IPS DF 6.9 (cell line): Measurements from ENCODE around the gene NSMCE3.

Source experiments
- DNase-seq: peaks from one replicate; pipeline ENCODE4 v3.0.0-alpha.2; 2013; ENCODE audit warnings: low read depth, low spot score
- H3K27ac ChIP-seq: one replicate; pipeline ENCODE4 v1.5.1; 2013; ENCODE audit warnings: low read length, control low read depth
- H3K27me3 ChIP-seq: 2 replicates; pipeline ENCODE4 v1.6.1; 2013; ENCODE audit warnings: mild to moderate bottlenecking, low read length; ENCODE audit not compliant: control insufficient read depth, insufficient read depth
- H3K36me3 ChIP-seq: 2 replicates; pipeline ENCODE4 v1.6.1; 2013; ENCODE audit warnings: low read length; ENCODE audit not compliant: control insufficient read depth, insufficient read depth
- H3K4me1 ChIP-seq: 2 replicates; pipeline ENCODE4 v1.6.1; 2013; ENCODE audit warnings: low read length; ENCODE audit not compliant: control insufficient read depth, insufficient read depth
- H3K4me3 ChIP-seq: 2 replicates; pipeline ENCODE4 v1.5.1; 2013; ENCODE audit warnings: mild to moderate bottlenecking, low read length
- H3K9me3 ChIP-seq: 2 replicates; pipeline ENCODE4 v1.6.1; 2013; ENCODE audit warnings: low read length, inconsistent platforms; ENCODE audit not compliant: control insufficient read depth, insufficient read depth
- WGBS: extraction: QIAGEN DNeasy Blood & Tissue Kit; methylation state at CpG from one replicate; pipeline ENCODE4 v1.1.7; 2013; ENCODE audit warnings: mixed read lengths, missing lambda C conversion rate; ENCODE audit not compliant: insufficient read length, insufficient coverage; 5-methylcytosine and 5-hydroxymethylcytosine counted together

NSMCE3 gene

DNA sequence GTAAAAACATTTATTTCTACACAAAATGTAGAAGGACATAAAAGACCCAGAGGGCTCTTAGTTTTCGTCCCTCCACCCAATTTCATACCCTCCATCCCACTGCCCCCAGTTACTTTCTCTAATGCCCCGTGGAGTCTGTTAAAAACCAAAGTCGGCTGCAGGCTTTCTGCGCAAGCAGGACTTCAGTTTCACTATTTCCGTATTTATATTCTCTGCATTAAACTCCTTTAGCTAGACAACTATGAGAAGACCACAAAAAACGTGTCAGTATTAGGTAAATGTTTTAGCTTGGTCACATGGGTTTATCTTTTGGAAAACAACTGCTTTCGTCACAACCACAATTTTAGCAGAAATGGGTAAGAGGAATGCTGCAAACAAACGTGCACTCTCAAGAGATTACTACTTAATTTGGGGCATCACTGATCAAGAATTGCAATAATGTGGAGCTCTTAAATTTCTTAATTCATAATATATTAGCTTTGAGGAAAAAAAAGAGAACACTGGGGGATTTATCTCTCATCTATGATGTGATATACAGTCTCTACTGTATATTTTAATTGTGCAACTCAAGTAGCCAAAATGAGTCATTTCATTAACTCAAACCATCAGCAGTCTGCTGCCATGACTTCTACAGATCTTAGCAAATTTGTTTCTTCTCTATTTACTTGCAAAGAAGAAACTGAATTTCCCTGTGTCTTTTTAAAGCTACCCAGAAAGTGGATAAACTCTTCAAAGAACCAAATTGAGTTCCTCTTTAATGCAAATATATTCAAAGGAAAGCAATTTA, 740 bp upstream of the NSMCE3 start:
- H3K4me3 ChIP-seq = no peak overlapping the region; the same call in 1 of the 2 replicates
- no CpG with 5 or more reads among the region's 8 CpGs for WGBS
- no peaks in the 10 kb centered on the region for H3K36me3 ChIP-seq
- H3K27ac ChIP-seq = no peak overlapping the region
- H3K27me3 ChIP-seq = no peaks in the 10 kb centered on the region
- H3K9me3 ChIP-seq = no peaks in the 10 kb centered on the region
- no peak for DNase-seq
- no peaks in the 10 kb centered on the region; the same call in 1 of the 2 replicates for H3K4me1 ChIP-seq

DNA sequence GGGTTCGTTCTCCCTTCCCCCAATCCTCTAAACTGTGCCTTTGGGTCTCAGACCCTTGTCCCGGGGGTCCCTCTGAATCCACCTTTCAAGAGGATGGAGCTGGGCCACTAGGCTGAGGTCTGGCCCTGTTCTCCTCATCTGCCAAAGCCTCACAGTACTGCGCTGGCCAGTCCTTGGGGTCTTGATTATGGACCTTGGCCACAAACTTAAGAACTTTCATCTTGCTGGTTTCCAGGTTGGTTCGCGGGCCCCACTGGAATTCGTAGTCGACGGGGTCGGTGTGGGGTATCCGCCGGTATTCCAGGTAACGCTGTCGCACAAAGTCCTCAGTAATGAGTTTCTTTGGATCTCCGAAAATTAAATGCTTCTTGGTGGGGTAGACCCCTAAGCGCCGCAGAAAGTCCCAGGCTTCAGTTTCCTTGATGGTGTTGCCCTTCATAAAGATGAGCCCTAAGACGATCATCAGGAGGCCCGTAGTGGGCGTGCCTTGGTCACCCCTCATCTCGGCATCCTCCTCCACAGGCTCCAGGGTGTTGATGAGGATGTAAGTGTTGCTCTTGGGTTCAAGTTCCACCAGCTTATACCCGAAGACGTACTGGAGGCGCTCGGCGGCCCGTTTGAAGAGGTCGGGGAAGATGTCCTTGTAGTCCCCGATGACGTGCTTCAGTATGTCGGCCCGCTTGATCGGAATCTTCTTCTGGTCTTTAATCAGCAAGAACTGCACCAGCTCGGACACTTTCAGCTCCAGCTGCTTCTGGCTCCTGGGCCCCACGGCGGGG, 727 bp downstream of the NSMCE3 start:
- Histone ChIP-seq H3K4me3 (peak overlapping the region; percentile 80), H3K27me3 (no peaks in the 10 kb centered on the region), H3K9me3 (no peaks in the 10 kb centered on the region), H3K36me3 (no peaks in the 10 kb centered on the region), H3K4me1 (no peaks in the 10 kb centered on the region; the same call in 1 of the 2 replicates), H3K27ac (no peak overlapping the region)
- WGBS = no CpG with 5 or more reads among the region's 35 CpGs
- DNase-seq = no peak

DNA sequence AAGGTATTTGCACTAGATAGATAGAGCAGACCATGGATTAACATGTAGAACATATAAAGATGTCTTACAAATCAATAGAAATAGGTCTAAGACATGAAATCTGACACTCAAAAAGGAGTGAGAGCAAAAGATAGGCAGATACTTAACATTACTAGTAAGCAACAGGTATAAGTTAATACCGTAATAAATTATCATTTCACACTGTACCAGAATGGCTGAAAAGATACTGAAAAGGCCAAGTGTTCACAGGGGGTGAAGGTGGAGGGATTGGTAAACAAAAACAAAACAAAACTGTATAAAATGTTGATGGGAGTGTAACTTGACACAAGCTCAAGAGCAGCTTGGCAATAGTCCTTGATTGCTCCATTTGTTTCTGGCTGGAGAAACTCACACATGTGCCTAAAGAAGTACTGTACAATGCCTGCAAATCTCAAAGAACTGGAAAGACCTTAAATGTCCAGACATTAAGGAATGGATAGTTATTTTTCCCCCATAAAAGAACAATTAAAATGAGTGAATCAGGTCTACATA, 3.5 kb downstream of the NSMCE3 start:
- Histone ChIP-seq H3K36me3 (no peaks in the 10 kb centered on the region), H3K27me3 (no peaks in the 10 kb centered on the region), H3K27ac (no peak overlapping the region), H3K9me3 (no peaks in the 10 kb centered on the region), H3K4me1 (no peaks in the 10 kb centered on the region; the same call in 1 of the 2 replicates), H3K4me3 (no peak overlapping the region)
- WGBS = no CpG with 5 or more reads among the region's 1 CpG
- no peak for DNase-seq

DNA sequence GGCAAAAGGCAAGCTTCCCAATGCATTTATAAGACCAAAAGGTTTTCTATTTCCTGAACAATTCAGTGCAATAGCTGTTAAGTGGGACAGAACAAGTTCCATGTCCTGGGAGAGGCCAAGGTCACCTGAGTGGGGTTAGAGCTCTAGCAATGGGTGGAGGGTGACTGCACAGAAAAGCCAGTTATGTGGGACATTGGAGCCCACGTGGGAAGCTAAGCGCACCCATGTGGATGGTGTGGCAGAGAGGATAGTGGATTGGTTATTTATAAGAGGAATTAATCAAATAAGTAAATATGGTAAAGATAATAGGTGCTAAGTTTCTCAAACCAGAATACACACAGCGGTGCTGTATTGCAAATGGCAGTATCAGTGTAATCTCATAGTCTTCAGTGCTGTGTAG, 6.3 kb downstream of the NSMCE3 start:
- Histone ChIP-seq H3K27me3 (no peaks in the 10 kb centered on the region), H3K9me3 (no peaks in the 10 kb centered on the region), H3K4me3 (no peak overlapping the region), H3K27ac (no peak overlapping the region), H3K4me1 (no peaks in the 10 kb centered on the region), H3K36me3 (no peaks in the 10 kb centered on the region)
- no CpG with 5 or more reads among the region's 3 CpGs for whole genome bisulfite sequencing
- DNase-seq = no peak

DNA sequence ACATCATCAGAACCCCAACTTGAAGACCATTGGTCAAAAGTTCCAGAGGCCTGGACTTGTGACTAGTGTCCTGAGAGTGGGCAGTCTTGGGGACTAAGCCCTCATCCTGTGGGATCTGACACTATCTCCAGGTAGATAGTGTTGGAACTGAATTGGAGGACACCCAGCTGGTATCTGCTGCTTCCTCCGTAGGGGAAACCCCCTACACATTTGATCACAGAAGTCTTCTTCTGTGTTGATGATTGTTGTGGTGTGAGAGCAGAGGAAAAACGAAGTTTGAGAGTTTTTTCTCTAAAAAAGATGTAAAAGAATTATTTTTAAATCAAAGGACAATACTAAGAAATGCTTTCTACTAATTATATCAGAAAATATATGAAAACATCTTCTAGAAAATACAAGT, 6.9 kb downstream of the NSMCE3 start:
- H3K27ac ChIP-seq = no peak overlapping the region
- no peak for DNase-seq
- H3K36me3 ChIP-seq = no peaks in the 10 kb centered on the region
- no peaks in the 10 kb centered on the region for H3K9me3 ChIP-seq
- WGBS = no CpG with 5 or more reads among the region's 2 CpGs
- H3K27me3 ChIP-seq = no peaks in the 10 kb centered on the region
- H3K4me1 ChIP-seq = no peaks in the 10 kb centered on the region
- H3K4me3 ChIP-seq = no peak overlapping the region

DNA sequence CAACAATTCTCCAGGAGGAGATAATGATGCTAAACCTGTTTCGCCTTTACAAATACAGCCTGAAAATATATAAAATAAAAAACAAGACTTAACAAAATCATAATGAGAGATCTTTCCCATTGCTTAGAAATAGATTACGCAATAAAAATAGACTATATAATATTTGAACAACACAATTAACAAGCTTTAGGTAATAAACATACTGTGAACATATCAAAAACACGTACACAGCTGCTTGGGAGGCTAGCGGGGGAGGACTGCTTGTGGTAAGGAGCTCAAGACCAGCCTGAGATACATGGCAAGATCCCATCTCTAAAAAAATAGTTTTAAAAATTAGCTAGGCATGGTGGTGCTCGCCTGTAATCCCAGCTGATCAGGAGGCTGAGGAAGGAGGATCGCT, 8.7 kb downstream of the NSMCE3 start:
- Histone ChIP-seq H3K36me3 (no peaks in the 10 kb centered on the region), H3K9me3 (no peaks in the 10 kb centered on the region), H3K27me3 (no peaks in the 10 kb centered on the region), H3K4me1 (no peaks in the 10 kb centered on the region), H3K4me3 (no peak overlapping the region), H3K27ac (no peak overlapping the region)
- no CpG with 5 or more reads among the region's 6 CpGs for WGBS
- DNase-seq = no peak

DNA sequence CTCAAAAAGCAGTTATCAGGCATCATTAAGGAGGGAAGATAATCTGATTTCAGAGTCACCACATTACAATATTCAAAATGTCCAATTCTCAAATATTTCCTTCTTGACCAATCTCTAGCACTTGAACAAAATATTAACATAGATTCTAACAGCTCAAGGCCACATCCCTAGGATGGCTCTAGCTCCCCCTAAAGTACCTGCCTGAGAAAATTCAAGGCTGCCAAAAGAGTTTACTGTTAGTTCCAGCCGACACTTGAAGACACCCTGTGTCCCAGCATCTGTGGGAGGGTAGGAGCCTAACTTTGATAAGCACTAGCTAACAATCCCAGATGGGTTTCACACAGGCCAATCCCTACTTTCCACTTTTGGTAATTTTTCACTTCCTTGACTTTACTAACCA, 10.4 kb downstream of the NSMCE3 start:
- Histone ChIP-seq H3K4me1 (no peaks in the 10 kb centered on the region), H3K27ac (no peak overlapping the region), H3K36me3 (no peaks in the 10 kb centered on the region), H3K9me3 (no peaks in the 10 kb centered on the region), H3K27me3 (no peaks in the 10 kb centered on the region), H3K4me3 (no peak overlapping the region)
- no peak for DNase-seq
- no CpG with 5 or more reads among the region's 1 CpG for WGBS

DNA sequence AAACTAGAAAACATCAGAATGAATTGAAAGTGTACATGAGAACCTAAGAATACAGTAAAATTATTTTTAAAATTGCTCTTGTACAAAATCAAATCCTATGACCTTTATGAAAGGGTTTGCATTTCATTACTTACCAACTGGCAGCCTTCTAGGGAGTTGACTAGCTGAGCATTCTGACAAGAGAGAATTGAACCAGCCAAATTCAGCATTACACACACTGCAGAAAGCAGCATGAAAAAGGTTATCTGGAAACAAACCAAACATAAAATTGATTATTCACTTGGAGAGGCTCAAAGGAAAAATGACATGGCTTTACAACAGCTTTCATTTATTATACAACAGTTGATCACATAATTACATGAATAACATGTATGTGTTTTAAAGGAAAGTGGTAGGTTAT, 17.4 kb downstream of the NSMCE3 start:
- no peak for DNase-seq
- no peaks in the 10 kb centered on the region for H3K36me3 ChIP-seq
- H3K27ac ChIP-seq = no peak overlapping the region
- no peak overlapping the region for H3K4me3 ChIP-seq
- H3K9me3 ChIP-seq = no peaks in the 10 kb centered on the region
- no peaks in the 10 kb centered on the region for H3K27me3 ChIP-seq
- no peaks in the 10 kb centered on the region for H3K4me1 ChIP-seq

DNA sequence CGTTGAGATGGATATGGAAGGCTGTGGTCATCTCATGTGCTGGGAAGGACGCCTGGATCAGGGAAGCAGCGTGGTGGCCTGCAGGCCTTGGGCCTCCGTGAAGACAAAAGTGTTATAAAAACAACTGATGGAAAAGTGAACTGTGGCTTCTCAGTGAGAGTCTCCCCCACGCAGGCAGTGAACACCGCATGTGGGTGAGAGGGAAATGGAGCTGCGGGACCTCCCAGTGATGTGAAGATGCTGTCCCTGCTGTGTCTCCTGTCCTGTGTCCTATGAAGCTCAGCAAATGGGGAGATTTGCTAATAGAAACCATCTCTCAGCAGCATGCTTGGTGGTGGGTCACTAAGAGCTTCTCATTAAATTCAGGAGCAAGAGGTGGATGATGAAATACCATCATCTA, 25.1 kb downstream of the NSMCE3 start:
- no CpG with 5 or more reads among the region's 7 CpGs for WGBS
- Histone ChIP-seq H3K4me3 (no peak overlapping the region), H3K4me1 (no peaks in the 10 kb centered on the region), H3K27me3 (no peaks in the 10 kb centered on the region), H3K36me3 (no peaks in the 10 kb centered on the region), H3K27ac (no peak overlapping the region), H3K9me3 (no peaks in the 10 kb centered on the region)
- no peak for DNase-seq

DNA sequence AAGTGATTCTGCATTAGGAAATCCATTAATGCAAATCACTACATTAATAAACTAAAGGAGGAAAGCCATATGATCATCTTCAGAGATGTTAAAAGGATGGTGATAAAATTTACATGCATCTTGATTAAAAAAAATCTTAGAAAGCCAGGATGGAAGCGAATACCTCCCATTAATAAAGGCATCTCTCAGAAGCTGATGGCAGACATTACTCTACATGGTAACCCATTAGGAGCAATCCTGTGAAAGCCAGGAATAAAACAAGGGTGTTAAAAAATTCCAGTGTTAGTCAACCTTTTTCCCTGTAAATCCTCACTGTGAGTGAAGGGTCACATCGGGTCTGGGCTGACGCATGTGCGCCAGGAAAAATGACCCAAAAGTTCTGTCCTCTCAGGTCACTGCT, 25.5 kb downstream of the NSMCE3 start:
- H3K4me3 ChIP-seq = no peak overlapping the region
- WGBS = no CpG with 5 or more reads among the region's 4 CpGs
- H3K36me3 ChIP-seq = no peaks in the 10 kb centered on the region
- H3K27ac ChIP-seq = no peak overlapping the region
- H3K27me3 ChIP-seq = no peaks in the 10 kb centered on the region
- DNase-seq = no peak
- no peaks in the 10 kb centered on the region for H3K4me1 ChIP-seq
- no peaks in the 10 kb centered on the region for H3K9me3 ChIP-seq
